GM18508 (cell line): Measurements from ENCODE around the gene GCN1.
"Not testable (repeated sequence)": the region's sequence is repeated elsewhere in the genome, so short reads cannot be mapped to it uniquely, and the experiment has no call there.

Experiments used
- ATAC-seq: cut with Tn5 transposase; IDR thresholded peaks from one replicate; pipeline ENCODE4 v1.9.1; 2021; ENCODE audit warnings: moderate number of reproducible peaks; ENCODE audit not compliant: insufficient read depth, unreplicated experiment

Gene GCN1

GRCh38 chr12:120194534-120195395, at the start of gene GCN1:
Gene GCN1, minus strand, starts transcription at chr12:120194715. Its CDS starts 18 bp downstream, at chr12:120194697.
- ATAC-seq: no peak

GRCh38 chr12:120242971-120243699, 48.6 kb upstream of the GCN1 start:
- no peak for ATAC-seq

GRCh38 chr12:120242275-120242799, 47.8 kb upstream of the GCN1 start:
- ATAC-seq: no peak

GRCh38 chr12:120241561-120242274, 47.2 kb upstream of the GCN1 start:
- no peak for ATAC-seq

GRCh38 chr12:120240495-120240833, 45.9 kb upstream of the GCN1 start:
- no peak for ATAC-seq

- no peak for ATAC-seq
These were observed 45.4 kb upstream of the GCN1 start for GRCh38 chr12:120239776-120240494.

- no peak for ATAC-seq
These were observed 44.4 kb upstream of the GCN1 start for GRCh38 chr12:120238839-120239445.

GRCh38 chr12:120238217-120238616, 43.7 kb upstream of the GCN1 start:
- no peak for ATAC-seq

- no peak for ATAC-seq
These were observed 43.1 kb upstream of the GCN1 start for GRCh38 chr12:120237360-120238171.

- ATAC-seq: not testable (repeated sequence)
These were observed 42.3 kb upstream of the GCN1 start for GRCh38 chr12:120236809-120237208.

GRCh38 chr12:120235369-120236323, 41.1 kb upstream of the GCN1 start:
- no peak for ATAC-seq

- no peak for ATAC-seq
These were observed 40.3 kb upstream of the GCN1 start for GRCh38 chr12:120234643-120235368.

- ATAC-seq: no peak
These were observed 36.9 kb upstream of the GCN1 start for GRCh38 chr12:120231316-120232011.

GRCh38 chr12:120230974-120231315, 36.4 kb upstream of the GCN1 start:
- ATAC-seq: no peak

GRCh38 chr12:120230326-120230973, 35.9 kb upstream of the GCN1 start:
- ATAC-seq: no peak
